ENCODE results near the gene DMBT1. TPM values are rescaled to one million over a fixed set of nuclear protein-coding genes. Genes with fewer than 3 reads are reported as not detected.

Gene DMBT1
- total RNA-seq, 1 experiment from 2014 or later, result 0.13 TPM

GRCh38 chr10:122649903-122650302, 89.3 kb downstream of the DMBT1 start:
- ATAC-seq, result no peak

More at GRCh38 chr10:122649903-122650302, 89.3 kb downstream of the DMBT1 start:
- no peak overlapping the region for H3K27ac Mint-ChIP-seq
- no peak overlapping the region for H3K4me3 Mint-ChIP-seq
- TF ChIP-seq NFYB (CRISPR knock-in tag; conservative IDR thresholded peaks at IDR 0.05; ENCODE audit: low read depth) (no peak), ZNF121 (CRISPR knock-in tag; IDR thresholded peaks at IDR 0.05) (no peak), PRRX2 (CRISPR knock-in tag; IDR thresholded peaks at IDR 0.05) (no peak), ETV6 (CRISPR knock-in tag; IDR thresholded peaks at IDR 0.05) (no peak), NR1H2 (CRISPR knock-in tag; IDR thresholded peaks at IDR 0.05) (no peak), RELA (CRISPR knock-in tag; IDR thresholded peaks at IDR 0.05; ENCODE audit: borderline replicate concordance) (no peak), TEAD4 (CRISPR knock-in tag; IDR thresholded peaks at IDR 0.05) (no peak), AFF4 (CRISPR knock-in tag; IDR thresholded peaks at IDR 0.05; ENCODE audit: borderline replicate concordance) (no peak), JUN (CRISPR knock-in tag; IDR thresholded peaks at IDR 0.05) (no peak), SMAD3 (CRISPR knock-in tag; IDR thresholded peaks at IDR 0.05; ENCODE audit: borderline replicate concordance) (no peak), IRF1 (CRISPR knock-in tag; IDR thresholded peaks at IDR 0.05) (no peak), ZNF317 (CRISPR knock-in tag; IDR thresholded peaks at IDR 0.05; ENCODE audit: borderline replicate concordance, low read depth) (no peak), CBFB (CRISPR knock-in tag; IDR thresholded peaks at IDR 0.05; ENCODE audit: low read depth) (no peak), GRHL2 (CRISPR knock-in tag; IDR thresholded peaks at IDR 0.05; ENCODE audit: insufficient replicate concordance, severe bottlenecking) (no peak), CREB1 (CRISPR knock-in tag; IDR thresholded peaks at IDR 0.05) (no peak)
- TF ChIP-seq, protein P1, sequence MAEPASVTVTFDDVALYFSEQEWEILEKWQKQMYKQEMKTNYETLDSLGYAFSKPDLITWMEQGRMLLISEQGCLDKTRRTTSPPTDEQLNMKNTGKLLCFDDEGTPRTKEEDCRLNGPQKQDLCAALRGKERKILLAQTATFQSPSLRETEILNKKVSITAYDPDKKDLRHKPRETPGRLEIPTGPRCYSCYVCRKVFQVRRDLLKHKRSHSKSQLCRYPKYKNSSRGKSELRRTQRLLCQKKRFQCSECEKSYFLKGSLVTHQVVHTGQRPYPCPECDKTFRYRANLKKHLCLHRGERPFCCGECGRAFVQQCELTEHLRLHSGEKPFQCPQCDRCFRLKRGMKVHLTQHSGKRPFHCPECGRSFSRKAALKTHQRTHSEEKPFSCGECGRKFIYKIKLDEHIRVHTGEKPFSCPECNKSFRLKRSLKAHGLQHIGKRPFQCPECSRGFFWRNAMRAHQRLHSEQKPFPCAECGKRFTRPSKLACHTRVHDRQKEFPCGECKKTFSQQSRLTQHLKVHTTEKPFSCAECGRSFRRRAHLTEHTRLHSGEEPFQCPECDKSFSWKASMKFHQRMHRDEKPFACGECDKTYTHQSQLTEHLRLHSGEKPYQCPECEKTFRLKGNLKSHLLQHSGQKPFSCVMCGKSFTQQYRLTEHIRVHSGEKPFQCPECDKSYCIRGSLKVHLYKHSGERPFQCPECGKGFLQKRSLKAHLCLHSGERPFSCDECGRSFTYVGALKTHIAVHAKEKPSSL (CRISPR knock-in tag; conservative IDR thresholded peaks at IDR 0.05), result no peak
- TF ChIP-seq, protein P2, sequence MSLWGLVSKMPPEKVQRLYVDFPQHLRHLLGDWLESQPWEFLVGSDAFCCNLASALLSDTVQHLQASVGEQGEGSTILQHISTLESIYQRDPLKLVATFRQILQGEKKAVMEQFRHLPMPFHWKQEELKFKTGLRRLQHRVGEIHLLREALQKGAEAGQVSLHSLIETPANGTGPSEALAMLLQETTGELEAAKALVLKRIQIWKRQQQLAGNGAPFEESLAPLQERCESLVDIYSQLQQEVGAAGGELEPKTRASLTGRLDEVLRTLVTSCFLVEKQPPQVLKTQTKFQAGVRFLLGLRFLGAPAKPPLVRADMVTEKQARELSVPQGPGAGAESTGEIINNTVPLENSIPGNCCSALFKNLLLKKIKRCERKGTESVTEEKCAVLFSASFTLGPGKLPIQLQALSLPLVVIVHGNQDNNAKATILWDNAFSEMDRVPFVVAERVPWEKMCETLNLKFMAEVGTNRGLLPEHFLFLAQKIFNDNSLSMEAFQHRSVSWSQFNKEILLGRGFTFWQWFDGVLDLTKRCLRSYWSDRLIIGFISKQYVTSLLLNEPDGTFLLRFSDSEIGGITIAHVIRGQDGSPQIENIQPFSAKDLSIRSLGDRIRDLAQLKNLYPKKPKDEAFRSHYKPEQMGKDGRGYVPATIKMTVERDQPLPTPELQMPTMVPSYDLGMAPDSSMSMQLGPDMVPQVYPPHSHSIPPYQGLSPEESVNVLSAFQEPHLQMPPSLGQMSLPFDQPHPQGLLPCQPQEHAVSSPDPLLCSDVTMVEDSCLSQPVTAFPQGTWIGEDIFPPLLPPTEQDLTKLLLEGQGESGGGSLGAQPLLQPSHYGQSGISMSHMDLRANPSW (CRISPR knock-in tag; conservative IDR thresholded peaks at IDR 0.05; ENCODE audit: low read depth), result no peak
- TF ChIP-seq, protein P3, sequence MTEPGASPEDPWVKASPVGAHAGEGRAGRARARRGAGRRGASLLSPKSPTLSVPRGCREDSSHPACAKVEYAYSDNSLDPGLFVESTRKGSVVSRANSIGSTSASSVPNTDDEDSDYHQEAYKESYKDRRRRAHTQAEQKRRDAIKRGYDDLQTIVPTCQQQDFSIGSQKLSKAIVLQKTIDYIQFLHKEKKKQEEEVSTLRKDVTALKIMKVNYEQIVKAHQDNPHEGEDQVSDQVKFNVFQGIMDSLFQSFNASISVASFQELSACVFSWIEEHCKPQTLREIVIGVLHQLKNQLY (CRISPR knock-in tag; IDR thresholded peaks at IDR 0.05), result no peak
- TF ChIP-seq, protein P4, sequence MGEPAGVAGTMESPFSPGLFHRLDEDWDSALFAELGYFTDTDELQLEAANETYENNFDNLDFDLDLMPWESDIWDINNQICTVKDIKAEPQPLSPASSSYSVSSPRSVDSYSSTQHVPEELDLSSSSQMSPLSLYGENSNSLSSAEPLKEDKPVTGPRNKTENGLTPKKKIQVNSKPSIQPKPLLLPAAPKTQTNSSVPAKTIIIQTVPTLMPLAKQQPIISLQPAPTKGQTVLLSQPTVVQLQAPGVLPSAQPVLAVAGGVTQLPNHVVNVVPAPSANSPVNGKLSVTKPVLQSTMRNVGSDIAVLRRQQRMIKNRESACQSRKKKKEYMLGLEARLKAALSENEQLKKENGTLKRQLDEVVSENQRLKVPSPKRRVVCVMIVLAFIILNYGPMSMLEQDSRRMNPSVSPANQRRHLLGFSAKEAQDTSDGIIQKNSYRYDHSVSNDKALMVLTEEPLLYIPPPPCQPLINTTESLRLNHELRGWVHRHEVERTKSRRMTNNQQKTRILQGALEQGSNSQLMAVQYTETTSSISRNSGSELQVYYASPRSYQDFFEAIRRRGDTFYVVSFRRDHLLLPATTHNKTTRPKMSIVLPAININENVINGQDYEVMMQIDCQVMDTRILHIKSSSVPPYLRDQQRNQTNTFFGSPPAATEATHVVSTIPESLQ (CRISPR knock-in tag; IDR thresholded peaks at IDR 0.05), result no peak
- TF ChIP-seq, protein P5, sequence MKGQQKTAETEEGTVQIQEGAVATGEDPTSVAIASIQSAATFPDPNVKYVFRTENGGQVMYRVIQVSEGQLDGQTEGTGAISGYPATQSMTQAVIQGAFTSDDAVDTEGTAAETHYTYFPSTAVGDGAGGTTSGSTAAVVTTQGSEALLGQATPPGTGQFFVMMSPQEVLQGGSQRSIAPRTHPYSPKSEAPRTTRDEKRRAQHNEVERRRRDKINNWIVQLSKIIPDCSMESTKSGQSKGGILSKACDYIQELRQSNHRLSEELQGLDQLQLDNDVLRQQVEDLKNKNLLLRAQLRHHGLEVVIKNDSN (CRISPR knock-in tag; IDR thresholded peaks at IDR 0.05), result no peak
- H3K4me1 Mint-ChIP-seq, result no peaks in the 10 kb centered on the region
- ChIA-PET POLR2A (no interaction called here), CTCF (interaction anchor here (1.6 to 3.6 kb wide), 7 partner anchors 11 to 351 kb away, joined by 3 to 19 read pairs (median 12); partner anchors contain the start of gene C10orf120)
- no peaks in the 10 kb centered on the region for H3K36me3 Mint-ChIP-seq
- no peaks in the 10 kb centered on the region for H3K9me3 Mint-ChIP-seq
- DNase-seq (ENCODE audit: low spot score), result no peak
- H3K27me3 Mint-ChIP-seq (ENCODE audit: low read depth), result peaks cover 6% of the 10 kb centered on the region; the same call in 1 of the 2 replicates
